Progenitor cell of endocrine pancreas (in vitro differentiated cells): ENCODE data around the gene DRG2. TPM values are rescaled to one million over a fixed set of nuclear protein-coding genes. Genes with fewer than 3 reads are reported as not detected.

Experiments
- DNase-seq: peaks from one replicate; pipeline ENCODE4 v3.0.0; 2021; ENCODE audit warnings: low spot score; ENCODE audit not compliant: unreplicated experiment
- H3K27ac Mint-ChIP-seq: 2 replicates; pipeline ENCODE4 v1.8.0; 2021; ENCODE audit warnings: mild to moderate bottlenecking, moderate library complexity, mixed read lengths
- H3K27me3 Mint-ChIP-seq: 2 replicates; pipeline ENCODE4 v1.8.0; 2021; ENCODE audit warnings: mixed read lengths
- H3K36me3 Mint-ChIP-seq: 2 replicates; pipeline ENCODE4 v1.8.0; 2022; ENCODE audit warnings: mixed read lengths; ENCODE audit not compliant: insufficient read depth
- H3K4me1 Mint-ChIP-seq: 2 replicates; pipeline ENCODE4 v1.8.0; 2021; ENCODE audit warnings: low read depth, mixed read lengths
- H3K4me3 Mint-ChIP-seq: 2 replicates; pipeline ENCODE4 v1.8.0; 2021; ENCODE audit warnings: low read depth, mild to moderate bottlenecking, moderate library complexity, mixed read lengths
- H3K9me3 Mint-ChIP-seq: 2 replicates; pipeline ENCODE4 v1.8.0; 2021; ENCODE audit warnings: low read depth, mixed read lengths
- total RNA-seq: library from RNA; stranded (reverse); gene quantifications from 2 replicates; pipeline ENCODE4 v1.2.1, GENCODE V29; 2021
- TF ChIP-seq, protein P1 (sequence below): fragments of 200-600 bp; sonication (generic); IDR thresholded peaks from one replicate; pipeline ENCODE4 v1.5.0; 2021; ENCODE audit warnings: antibody characterized with exemption, mild to moderate bottlenecking; ENCODE audit not compliant: unreplicated experiment

DRG2 gene
- total RNA-seq, 1 donor from 2014 or later, result 42.9 TPM

DNA sequence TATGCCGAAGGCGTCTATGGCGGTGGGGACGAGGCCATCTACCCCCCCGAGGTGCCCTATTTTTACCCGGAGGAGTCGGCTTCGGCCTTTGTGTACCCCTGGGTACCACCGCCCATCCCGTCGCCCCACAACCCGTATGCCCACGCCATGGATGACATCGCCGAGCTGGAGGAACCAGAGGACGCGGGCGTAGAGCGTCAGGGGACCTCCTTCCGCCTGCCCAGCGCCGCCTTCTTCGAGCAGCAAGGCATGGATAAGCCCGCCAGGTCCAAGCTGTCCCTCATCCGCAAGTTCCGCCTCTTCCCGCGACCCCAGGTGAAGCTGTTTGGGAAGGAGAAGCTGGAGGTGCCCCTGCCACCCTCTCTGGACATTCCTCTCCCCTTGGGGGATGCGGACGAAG is 32.2 kb downstream of the DRG2 start:
- TF ChIP-seq, protein P1, sequence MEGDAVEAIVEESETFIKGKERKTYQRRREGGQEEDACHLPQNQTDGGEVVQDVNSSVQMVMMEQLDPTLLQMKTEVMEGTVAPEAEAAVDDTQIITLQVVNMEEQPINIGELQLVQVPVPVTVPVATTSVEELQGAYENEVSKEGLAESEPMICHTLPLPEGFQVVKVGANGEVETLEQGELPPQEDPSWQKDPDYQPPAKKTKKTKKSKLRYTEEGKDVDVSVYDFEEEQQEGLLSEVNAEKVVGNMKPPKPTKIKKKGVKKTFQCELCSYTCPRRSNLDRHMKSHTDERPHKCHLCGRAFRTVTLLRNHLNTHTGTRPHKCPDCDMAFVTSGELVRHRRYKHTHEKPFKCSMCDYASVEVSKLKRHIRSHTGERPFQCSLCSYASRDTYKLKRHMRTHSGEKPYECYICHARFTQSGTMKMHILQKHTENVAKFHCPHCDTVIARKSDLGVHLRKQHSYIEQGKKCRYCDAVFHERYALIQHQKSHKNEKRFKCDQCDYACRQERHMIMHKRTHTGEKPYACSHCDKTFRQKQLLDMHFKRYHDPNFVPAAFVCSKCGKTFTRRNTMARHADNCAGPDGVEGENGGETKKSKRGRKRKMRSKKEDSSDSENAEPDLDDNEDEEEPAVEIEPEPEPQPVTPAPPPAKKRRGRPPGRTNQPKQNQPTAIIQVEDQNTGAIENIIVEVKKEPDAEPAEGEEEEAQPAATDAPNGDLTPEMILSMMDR, result no peak
- H3K4me1 Mint-ChIP-seq, result no peaks in the 10 kb centered on the region
- H3K27ac Mint-ChIP-seq, result no peak overlapping the region
- H3K36me3 Mint-ChIP-seq, result peaks cover 2% of the 10 kb centered on the region
- no peak overlapping the region for H3K4me3 Mint-ChIP-seq
- no peak for DNase-seq
- peaks cover 3% of the 10 kb centered on the region for H3K9me3 Mint-ChIP-seq
- H3K27me3 Mint-ChIP-seq, result no peaks in the 10 kb centered on the region

DNA sequence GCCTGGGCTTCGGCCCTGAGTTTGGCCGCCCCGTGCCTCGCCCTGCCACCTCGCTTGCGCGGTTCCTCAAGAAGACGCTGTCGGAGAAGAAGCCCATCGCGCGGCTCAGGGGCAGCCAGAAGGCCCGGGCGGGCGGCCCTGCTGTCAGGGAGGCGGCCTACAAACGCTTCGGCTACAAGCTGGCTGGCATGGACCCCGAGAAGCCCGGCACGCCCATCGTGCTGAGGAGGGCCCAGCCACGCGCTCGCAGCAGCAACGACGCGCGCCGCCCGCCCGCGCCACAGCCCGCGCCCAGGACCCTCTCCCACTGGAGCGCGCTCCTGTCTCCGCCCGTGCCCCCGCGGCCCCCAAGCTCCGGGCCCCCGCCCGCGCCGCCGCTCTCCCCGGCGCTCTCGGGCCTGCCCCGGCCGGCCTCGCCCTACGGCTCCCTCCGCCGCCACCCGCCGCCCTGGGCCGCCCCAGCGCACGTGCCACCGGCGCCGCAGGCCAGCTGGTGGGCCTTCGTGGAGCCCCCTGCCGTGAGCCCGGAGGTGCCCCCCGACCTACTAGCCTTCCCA is 32.8 kb downstream of the DRG2 start:
- Mint-ChIP-seq H3K4me1 (no peaks in the 10 kb centered on the region), H3K9me3 (peaks cover 3% of the 10 kb centered on the region), H3K27ac (no peak overlapping the region), H3K4me3 (no peak overlapping the region), H3K27me3 (no peaks in the 10 kb centered on the region), H3K36me3 (peaks cover 2% of the 10 kb centered on the region)
- TF ChIP-seq, protein P1, result no peak
- DNase-seq, result no peak

DNA sequence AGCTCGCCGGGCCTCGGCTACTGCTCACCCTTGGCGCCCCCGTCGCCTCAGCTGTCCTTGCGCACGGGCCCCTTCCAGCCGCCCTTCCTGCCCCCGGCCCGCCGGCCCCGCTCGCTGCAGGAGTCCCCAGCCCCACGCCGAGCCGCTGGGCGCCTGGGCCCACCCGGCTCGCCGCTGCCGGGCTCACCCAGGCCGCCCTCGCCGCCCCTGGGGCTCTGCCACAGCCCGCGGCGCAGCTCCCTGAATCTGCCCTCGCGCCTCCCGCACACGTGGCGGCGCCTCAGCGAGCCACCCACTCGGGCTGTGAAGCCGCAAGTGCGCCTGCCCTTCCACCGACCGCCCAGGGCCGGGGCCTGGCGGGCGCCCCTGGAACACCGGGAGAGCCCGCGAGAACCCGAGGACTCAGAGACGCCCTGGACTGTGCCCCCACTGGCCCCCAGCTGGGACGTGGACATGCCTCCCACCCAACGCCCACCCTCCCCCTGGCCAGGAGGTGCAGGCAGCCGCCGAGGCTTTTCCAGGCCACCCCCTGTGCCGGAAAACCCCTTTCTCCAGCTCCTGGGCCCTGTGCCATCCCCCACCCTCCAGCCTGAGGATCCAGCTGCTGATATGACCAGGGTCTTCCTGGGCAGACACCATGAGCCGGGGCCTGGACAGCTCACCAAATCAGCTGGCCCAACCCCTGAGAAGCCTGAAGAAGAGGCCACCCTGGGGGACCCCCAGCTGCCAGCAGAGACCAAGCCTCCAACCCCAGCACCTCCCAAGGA is 33.6 kb downstream of the DRG2 start:
- no peak for DNase-seq
- H3K4me1 Mint-ChIP-seq, result no peaks in the 10 kb centered on the region
- H3K36me3 Mint-ChIP-seq, result peaks cover 2% of the 10 kb centered on the region
- no peaks in the 10 kb centered on the region for H3K27me3 Mint-ChIP-seq
- peaks cover 3% of the 10 kb centered on the region for H3K9me3 Mint-ChIP-seq
- TF ChIP-seq, protein P1, result no peak
- no peak overlapping the region for H3K27ac Mint-ChIP-seq
- H3K4me3 Mint-ChIP-seq, result no peak overlapping the region

DNA sequence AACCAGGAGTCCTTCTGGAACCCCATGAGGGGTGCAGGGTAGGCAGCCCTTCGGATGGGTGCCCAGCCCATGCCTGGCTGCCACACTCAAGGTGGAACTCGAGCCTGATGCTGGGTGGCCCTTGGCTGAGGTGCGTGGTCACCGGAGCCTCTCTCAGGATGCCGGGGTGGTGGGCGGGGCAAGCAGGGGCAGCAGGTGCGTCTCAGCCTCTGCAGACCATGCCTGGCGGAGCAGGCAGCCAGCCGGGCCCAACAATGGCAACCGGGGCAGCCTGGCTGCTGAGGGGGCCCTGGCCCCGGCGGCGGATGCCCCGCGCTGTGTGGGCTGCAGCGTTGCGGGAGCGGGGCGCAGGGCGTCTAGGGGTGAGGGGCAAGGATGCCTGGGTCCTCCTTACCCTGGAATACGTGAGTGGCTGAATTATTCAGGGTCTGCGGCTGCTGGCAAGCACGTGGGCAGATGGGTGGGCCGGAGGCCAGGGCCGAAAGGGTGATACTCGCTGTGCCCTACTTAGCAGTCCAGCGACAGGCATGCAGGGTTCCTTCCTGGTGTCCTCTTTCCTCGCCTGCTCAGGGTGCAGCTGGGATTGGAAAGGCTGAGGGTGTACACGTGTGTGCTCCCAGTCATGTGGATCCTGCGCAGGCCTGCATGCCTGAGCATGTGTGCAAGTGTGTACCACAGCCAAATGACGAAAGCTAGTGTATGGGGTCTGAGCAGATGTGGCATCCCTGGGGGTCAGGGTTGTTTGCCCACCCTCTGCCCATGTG is 35.4 kb downstream of the DRG2 start:
- H3K4me3 Mint-ChIP-seq, result no peak overlapping the region
- H3K27me3 Mint-ChIP-seq, result peaks cover 7% of the 10 kb centered on the region
- H3K4me1 Mint-ChIP-seq, result no peaks in the 10 kb centered on the region
- H3K36me3 Mint-ChIP-seq, result peaks cover 2% of the 10 kb centered on the region
- no peak overlapping the region for H3K27ac Mint-ChIP-seq
- TF ChIP-seq, protein P1, result no peak
- peaks cover 3% of the 10 kb centered on the region for H3K9me3 Mint-ChIP-seq
- no peak for DNase-seq

DNA sequence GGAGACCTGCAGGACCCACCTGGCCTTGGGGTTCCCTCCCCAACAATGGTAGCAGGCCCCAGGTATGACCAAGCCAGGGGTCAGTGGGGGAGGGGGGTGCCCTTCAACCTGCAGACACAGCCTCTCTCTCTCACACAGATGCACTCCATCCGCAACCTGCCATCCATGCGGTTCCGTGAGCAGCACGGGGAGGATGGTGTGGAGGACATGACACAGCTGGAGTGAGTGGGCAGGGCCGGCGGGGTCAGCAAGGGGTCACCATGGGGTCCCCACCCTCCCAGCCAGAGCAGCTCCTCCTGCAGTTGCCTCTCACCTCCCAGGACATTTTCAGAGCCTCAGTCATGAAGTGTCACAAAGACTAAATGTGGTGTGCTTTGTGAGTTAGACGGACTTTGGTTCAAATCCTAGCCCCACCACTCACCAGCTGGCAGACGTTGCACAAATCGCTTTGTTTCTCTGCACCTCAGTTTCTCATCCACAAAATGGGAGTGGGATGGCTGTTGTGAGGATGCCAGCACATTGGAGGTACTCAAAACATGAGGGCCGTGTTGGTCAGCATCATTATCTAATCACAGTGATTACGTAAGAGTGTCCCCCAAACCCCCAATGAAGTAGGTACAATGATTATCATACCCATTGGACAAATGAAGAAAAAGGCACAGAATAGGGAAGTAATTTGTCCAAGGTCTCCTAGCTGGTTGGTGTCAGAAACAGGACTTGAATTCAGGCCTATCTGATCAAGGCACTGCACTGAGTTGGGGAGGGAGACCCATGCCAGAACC is 36.8 kb downstream of the DRG2 start:
- peaks cover 2% of the 10 kb centered on the region for H3K36me3 Mint-ChIP-seq
- peaks cover 3% of the 10 kb centered on the region for H3K9me3 Mint-ChIP-seq
- H3K27ac Mint-ChIP-seq, result no peak overlapping the region
- TF ChIP-seq, protein P1, result no peak
- no peaks in the 10 kb centered on the region for H3K4me1 Mint-ChIP-seq
- no peak for DNase-seq
- H3K27me3 Mint-ChIP-seq, result peaks cover 7% of the 10 kb centered on the region
- H3K4me3 Mint-ChIP-seq, result no peak overlapping the region
